H1 (cell line): ENCODE measurements around the gene TMC6. TPM values are rescaled to one million over a fixed set of nuclear protein-coding genes. Genes with fewer than 3 reads are reported as not detected.

Experiments used
- CTCF ChIA-PET: fragments of 300-600 bp; sonication (Branson Sonifier 250); formaldehyde crosslinking; loops from one replicate; lab custom pipeline; 2021; ENCODE audit not compliant: partially characterized antibody; lab: Charles Lee
- POLR2A ChIA-PET: fragments of 300-600 bp; sonication (Branson Sonifier 250); formaldehyde crosslinking; loops from one replicate; lab custom pipeline; 2021; ENCODE audit warnings: inconsistent platforms; ENCODE audit not compliant: partially characterized antibody; lab: Charles Lee
- DNase-seq, 2 experiments: peaks; one replicate each; pipeline versions ENCODE4 v3.0.0 to v3.0.0-alpha.2; 2010 to 2022; ENCODE audit warnings: low spot score in 2 of 2, low read depth in 1 of 2, mixed read lengths in 1 of 2
- FAIRE-seq: peaks from 2 replicates; lab custom pipeline; 2011; peaks lifted over from hg19 to GRCh38; lab: Jason Lieb, UNC
- H2AFZ ChIP-seq: 2 replicates; pipeline ENCODE4 v1.8.1; 2012; ENCODE audit warnings: low read length, inconsistent platforms
- H2AK5ac ChIP-seq: 2 replicates; pipeline ENCODE4 v1.6.1; 2013; ENCODE audit warnings: low read depth, low read length
- H2BK120ac ChIP-seq: replicated peaks from 2 replicates; pipeline ENCODE3; 2013; ENCODE audit warnings: low read depth, low read length, inconsistent platforms
- H2BK12ac ChIP-seq: 2 replicates; pipeline ENCODE4 v1.6.1; 2013; ENCODE audit warnings: low read depth, low read length
- H2BK15ac ChIP-seq: 2 replicates; pipeline ENCODE4 v1.6.1; 2013; ENCODE audit warnings: low read length
- H2BK20ac ChIP-seq: 2 replicates; pipeline ENCODE4 v1.6.1; 2013; ENCODE audit warnings: low read length
- H2BK5ac ChIP-seq: 2 replicates; pipeline ENCODE4 v1.6.1; 2013; ENCODE audit warnings: low read depth, low read length
- H3K14ac ChIP-seq: 2 replicates; pipeline ENCODE4 v1.6.1; 2013; ENCODE audit warnings: inconsistent platforms; ENCODE audit not compliant: insufficient read length
- H3K18ac ChIP-seq: 2 replicates; pipeline ENCODE4 v1.6.1; 2013; ENCODE audit warnings: low read length; ENCODE audit errors: extremely low read depth
- H3K23ac ChIP-seq: 2 replicates; pipeline ENCODE4 v1.6.1; 2013; ENCODE audit warnings: inconsistent platforms; ENCODE audit not compliant: insufficient read length
- H3K23me2 ChIP-seq: 2 replicates; pipeline ENCODE4 v1.6.1; 2013; ENCODE audit warnings: low read depth, low read length
- H3K27ac ChIP-seq: 2 replicates; pipeline ENCODE4 v1.6.1; 2011; ENCODE audit warnings: low read depth, low read length, inconsistent platforms
- H3K27me3 ChIP-seq, 4 experiments: replicated peaks in 1 of 4; 1 replicate in 1 of 4; 2 replicates in 3 of 4; pipeline versions ENCODE4 v1.6.1 to v1.8.1; 2011 to 2013; ENCODE audit warnings: low read length in 3 of 4, mild to moderate bottlenecking in 3 of 4, inconsistent platforms in 2 of 4, mixed read lengths in 2 of 4, moderate library complexity in 1 of 4; ENCODE audit not compliant: control insufficient read depth in 3 of 4, insufficient read depth in 3 of 4; ENCODE audit errors: extremely low read depth in 1 of 4
- H3K36me3 ChIP-seq, 4 experiments: 2 replicates each; pipeline versions ENCODE4 v1.6.1 to v1.8.1; 2011 to 2013; ENCODE audit warnings: mild to moderate bottlenecking in 4 of 4, low read length in 3 of 4, moderate library complexity in 2 of 4, control low read depth in 1 of 4, inconsistent platforms in 1 of 4; ENCODE audit not compliant: insufficient read depth in 4 of 4, control insufficient read depth in 2 of 4
- H3K4ac ChIP-seq: replicated peaks from 2 replicates; pipeline ENCODE3; 2013; ENCODE audit warnings: low read length, low read depth, mixed read lengths, inconsistent platforms; ENCODE audit not compliant: insufficient read length
- H3K4me1 ChIP-seq, 4 experiments: replicated peaks in 1 of 4; 1 replicate in 1 of 4; 2 replicates in 3 of 4; pipeline versions ENCODE4 v1.6.1 to v1.8.1; 2011 to 2013; ENCODE audit warnings: low read length in 3 of 4, inconsistent platforms in 2 of 4, mixed read lengths in 1 of 4; ENCODE audit not compliant: insufficient read depth in 4 of 4, control insufficient read depth in 3 of 4
- H3K4me2 ChIP-seq, 2 experiments: 2 replicates each; pipeline versions ENCODE4 v1.6.1 to v1.8.1; 2011 to 2013; ENCODE audit warnings: low read depth in 2 of 2, low read length in 2 of 2, control low read depth in 1 of 2, inconsistent platforms in 1 of 2, mild to moderate bottlenecking in 1 of 2; ENCODE audit not compliant: insufficient read depth in 1 of 2
- H3K4me3 ChIP-seq, 4 experiments: fragments of 200-600, 300-600 bp in 1 of 4; sonication (generic), shearing (Covaris generic), sonication (Bioruptor Twin) in 1 of 4; 2 replicates each; pipeline versions ENCODE4 v1.5.1 to v1.8.1; 2011 to 2016; ENCODE audit warnings: low read length in 4 of 4, low read depth in 3 of 4, control low read depth in 2 of 4, inconsistent platforms in 2 of 4, mild to moderate bottlenecking in 2 of 4, mixed read lengths in 1 of 4, moderate library complexity in 1 of 4; ENCODE audit not compliant: insufficient read depth in 2 of 4; ENCODE audit errors: extremely low read depth in 1 of 4
- H3K56ac ChIP-seq: replicated peaks from 2 replicates; pipeline ENCODE3; 2013; ENCODE audit warnings: low read depth, mild to moderate bottlenecking, mixed read lengths, low read length, inconsistent platforms; ENCODE audit not compliant: insufficient read length
- H3K79me1 ChIP-seq: 2 replicates; pipeline ENCODE4 v1.6.1; 2013; ENCODE audit warnings: low read depth, low read length, control low read depth
- H3K79me2 ChIP-seq, 2 experiments: 2 replicates each; pipeline versions ENCODE4 v1.6.1 to v1.8.1; 2012 to 2013; ENCODE audit warnings: low read length in 2 of 2, mild to moderate bottlenecking in 2 of 2, inconsistent platforms in 1 of 2; ENCODE audit not compliant: insufficient read depth in 2 of 2, control insufficient read depth in 1 of 2
- H3K9ac ChIP-seq, 4 experiments: replicated peaks in 1 of 4; 1 replicate in 1 of 4; 2 replicates in 3 of 4; pipeline versions ENCODE4 v1.6.1 to v1.8.1; 2011 to 2013; ENCODE audit warnings: low read depth in 3 of 4, low read length in 3 of 4, control low read depth in 2 of 4, mild to moderate bottlenecking in 2 of 4, moderate library complexity in 2 of 4, inconsistent platforms in 1 of 4; ENCODE audit errors: extremely low read depth in 1 of 4
- H3K9me3 ChIP-seq, 2 experiments: 2 replicates each; pipeline versions ENCODE4 v1.6.1 to v1.8.1; 2012 to 2013; ENCODE audit warnings: mild to moderate bottlenecking in 2 of 2, moderate library complexity in 2 of 2, control low read depth in 1 of 2, inconsistent platforms in 1 of 2, low read depth in 1 of 2, low read length in 1 of 2, mixed read lengths in 1 of 2; ENCODE audit not compliant: insufficient read depth in 2 of 2
- H4K20me1 ChIP-seq, 2 experiments: replicated peaks in 1 of 2; 2 replicates each; pipeline versions ENCODE3 to v1.8.1; 2011 to 2013; ENCODE audit warnings: inconsistent platforms in 2 of 2, low read length in 2 of 2, mild to moderate bottlenecking in 1 of 2; ENCODE audit not compliant: insufficient read depth in 2 of 2, control insufficient read depth in 1 of 2
- H4K5ac ChIP-seq: 2 replicates; pipeline ENCODE4 v1.6.1; 2013; ENCODE audit warnings: low read length, low read depth, mixed read lengths, inconsistent platforms; ENCODE audit not compliant: insufficient read length
- H4K8ac ChIP-seq: 2 replicates; pipeline ENCODE4 v1.8.0; 2013; ENCODE audit warnings: mild to moderate bottlenecking, moderate library complexity, low read length, inconsistent platforms; ENCODE audit not compliant: insufficient read depth; ENCODE audit errors: extremely low read depth
- H4K91ac ChIP-seq: replicated peaks from 2 replicates; pipeline ENCODE3; 2013; ENCODE audit warnings: low read length, mixed read lengths, inconsistent platforms; ENCODE audit not compliant: insufficient read length
- ATF2 ChIP-seq: IDR thresholded peaks from 2 replicates; pipeline ENCODE4 v1.6.1; 2012; ENCODE audit warnings: low read length, inconsistent platforms
- JUND ChIP-seq: IDR thresholded peaks from 2 replicates; pipeline ENCODE4 v1.6.1; 2011; ENCODE audit warnings: mild to moderate bottlenecking, improper control_type of control experiment, low read length
- KDM5A ChIP-seq: fragments of 200-600 bp; IDR thresholded peaks from 2 replicates; pipeline ENCODE4 v1.7.1; 2012; ENCODE audit warnings: mild to moderate bottlenecking, low read length, inconsistent platforms, mixed read lengths
- RBBP5 ChIP-seq: IDR thresholded peaks from 2 replicates; pipeline ENCODE4 v1.7.1; 2012; ENCODE audit warnings: low read depth, mild to moderate bottlenecking, inconsistent platforms, low read length, moderate library complexity, borderline replicate concordance
- RFX5 ChIP-seq: IDR thresholded peaks from 2 replicates; pipeline ENCODE4 v1.6.1; 2011; ENCODE audit warnings: low read depth, low read length, improper control_type of control experiment, borderline replicate concordance
- TCF12 ChIP-seq: IDR thresholded peaks from 2 replicates; pipeline ENCODE4 v1.6.1; 2011; ENCODE audit warnings: low read depth, mild to moderate bottlenecking, low read length
- WGBS, 2 experiments: shearing (Covaris generic) in 1 of 2; methylation state at CpG; one replicate each; pipeline versions ENCODE4 v1.1.6 to v1.1.7; 2013 to 2015; ENCODE audit warnings: low lambda C conversion rate in 2 of 2, mixed read lengths in 2 of 2, inconsistent platforms in 1 of 2, low coverage in 1 of 2, missing lambda C conversion rate in 1 of 2; ENCODE audit not compliant: insufficient replicate concordance in 2 of 2, insufficient coverage in 1 of 2, insufficient read length in 1 of 2; ENCODE audit errors: extremely low coverage in 1 of 2, missing lambda C conversion rate in 1 of 2; 5-methylcytosine and 5-hydroxymethylcytosine counted together
- polyA plus RNA-seq, 7 experiments: library from polyadenylated mRNA; depleted of rRNA in 3 of 7; stranded (reverse) in 5 of 7; unstranded in 2 of 7; fragments of >200 nt in 5 of 7; fragments of 200-250 nt in 2 of 7; gene quantifications; 1 replicate in 5 of 7; 2 replicates in 1 of 7; 4 replicates in 1 of 7; pipeline versions ENCODE4 v1.2.1 to v1.2.3, GENCODE V29; 2011 to 2013; ENCODE audit warnings: missing spikeins in 2 of 7, mixed read lengths in 2 of 7
- total RNA-seq: library from RNA; stranded (reverse); fragmentation: NEBNext Ultra II Directional; extraction: Animal tissue kit (Norgen Biotek cat#: 25700); gene quantifications from 2 replicates; pipeline ENCODE4 v1.2.1, GENCODE V29; 2021

TMC6 gene
- total and polyA plus RNA-seq, 2 of the 8 experiments (the other 6 are each of a cell fraction or from before 2014, with no cell fraction given) = 39.4 to 77.6 TPM

GRCh38 chr17:78166416-78166815, 37.9 kb upstream of the TMC6 start:
- Histone ChIP-seq H3K27me3 (no peaks in the 10 kb centered on the region), H2BK120ac (no peak overlapping the region), H3K18ac (no peak overlapping the region), H2AFZ (no peak overlapping the region), H3K14ac (no peak overlapping the region), H3K56ac (no peak overlapping the region), H2BK20ac (no peak overlapping the region), H3K4me1 (peaks cover 0 to 25% (median 14%) of the 10 kb centered on the region in 4 experiments; a peak in 6 of 7 replicates), H4K5ac (no peak overlapping the region), H3K9me3 (no peaks in the 10 kb centered on the region), H2BK12ac (no peak overlapping the region), H2AK5ac (no peak overlapping the region), H3K4ac (no peak overlapping the region), H3K36me3 (no peaks in the 10 kb centered on the region; a peak in 1 of 8 replicates), H3K27ac (no peak overlapping the region), H4K8ac (no peak overlapping the region), H3K4me2 (no peak overlapping the region), H2BK15ac (0 out of 2 replicates have a peak overlapping the region, but pooled peaks have one; percentile 29), H3K79me1 (peaks cover 6% of the 10 kb centered on the region), H4K20me1 (peaks cover 5 to 6% of the 10 kb centered on the region in 2 experiments), H2BK5ac (no peak overlapping the region), H4K91ac (no peak overlapping the region), H3K4me3 (no peak overlapping the region), H3K23me2 (peaks cover 5% of the 10 kb centered on the region; the same call in 1 of the 2 replicates), H3K23ac (no peak overlapping the region), H3K79me2 (no peaks in the 10 kb centered on the region), H3K9ac (no peak overlapping the region)
- POLR2A ChIA-PET = no interaction called here
- DNase-seq (no peak), FAIRE-seq (no peak)
- CTCF ChIA-PET = interaction anchor here (1.2 to 2.6 kb wide), 4 partner anchors 9 to 81 kb away, joined by 4 to 13 read pairs (median 8); no protein-coding TSS in a partner anchor
- TF ChIP-seq RFX5 = no peak
- TF ChIP-seq JUND = no peak
- 0 out of 2 replicates have a peak, but pooled peaks have one; percentile 73 for TF ChIP-seq TCF12
- TF ChIP-seq KDM5A = no peak
- no peak for TF ChIP-seq ATF2
- TF ChIP-seq RBBP5 = no peak
- 64% methylated on average over 5 of the region's 6 CpGs; no CpG with 5 or more reads in 1 of the 2 experiments for WGBS, 2 experiments
